ENCODE results near the gene NFKBIE. TPM values are rescaled to one million over a fixed set of nuclear protein-coding genes. Genes with fewer than 3 reads are reported as not detected.

NFKBIE gene
- total and polyA plus RNA-seq, 2 donors (not counting 1 experiment from before 2014, with no cell fraction given) = 46.5 to 90.0 TPM

DNA sequence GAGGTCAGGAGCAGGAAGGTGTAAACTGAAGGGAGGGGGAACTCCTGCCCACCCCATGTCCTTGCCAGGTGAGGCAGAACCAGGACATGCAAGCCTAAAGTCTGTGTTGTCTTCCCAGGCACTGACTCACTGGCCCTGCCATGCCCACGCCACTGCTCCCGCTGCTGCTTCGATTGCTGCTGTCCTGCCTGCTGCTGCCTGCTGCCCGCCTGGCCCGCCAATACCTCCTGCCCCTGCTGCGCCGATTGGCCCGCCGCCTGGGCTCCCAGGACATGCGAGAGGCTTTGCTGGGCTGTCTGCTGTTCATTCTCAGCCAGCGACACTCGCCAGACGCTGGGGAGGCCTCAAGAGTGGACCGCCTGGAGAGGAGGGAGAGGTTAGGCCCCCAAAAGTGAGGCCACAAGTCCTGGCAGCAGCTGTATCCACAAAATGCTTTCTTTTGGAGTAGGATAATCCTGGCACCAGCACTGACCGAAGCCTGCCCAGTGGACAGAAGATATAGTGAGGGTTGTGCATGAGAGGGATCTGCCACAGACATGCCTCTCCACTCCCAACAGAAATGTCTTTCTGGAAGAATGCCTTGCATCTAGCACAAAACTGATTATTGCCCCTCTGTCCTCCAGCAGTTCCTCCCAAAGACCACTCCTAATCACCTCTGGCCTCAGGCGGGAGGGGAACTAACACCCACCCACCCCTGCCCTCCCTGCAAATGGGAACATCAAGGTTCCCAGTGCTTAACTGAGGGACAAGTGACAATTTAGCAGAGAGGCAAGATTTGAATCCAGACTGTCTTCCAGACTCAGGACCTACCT is 47.8 kb downstream of the NFKBIE start:
- WGBS (ENCODE audit: insufficient coverage) = 98% methylated on average over 15 of the region's 16 CpGs
- peaks cover 25% of the 10 kb centered on the region for H3K4me1 Mint-ChIP-seq
- Histone ChIP-seq H3K79me2 (ENCODE audit: control insufficient read depth, insufficient read depth, low read length) (no peaks in the 10 kb centered on the region), H3K9ac (ENCODE audit: low read length) (no peak overlapping the region), H3K4me2 (replicated peaks; ENCODE audit: low read depth, low read length, poor library complexity, severe bottlenecking) (no peak overlapping the region), H3K27me3 (replicated peaks in 1 of 4; ENCODE audit: control extremely low read depth in 1 of 4, control insufficient read depth in 3 of 4, insufficient read depth in 4 of 4, low read length in 3 of 4) (no peaks in the 10 kb centered on the region), H3K4me3 (ENCODE audit: control extremely low read depth in 1 of 5, extremely low read depth in 1 of 5, insufficient read depth in 1 of 5, low read depth in 2 of 5, low read length in 4 of 5) (no peak overlapping the region), H3K36me3 (replicated peaks in 1 of 2; ENCODE audit: control extremely low read depth in 1 of 2, control insufficient read depth in 1 of 2, extremely low read depth in 1 of 2, insufficient read depth in 2 of 2, low read length in 1 of 2) (no peaks in the 10 kb centered on the region), H2AFZ (ENCODE audit: insufficient read depth, low read depth, low read length, poor library complexity, severe bottlenecking) (no peak overlapping the region), H3K27ac (ENCODE audit: low read length in 2 of 2) (no peak overlapping the region), H3K9me3 (ENCODE audit: control extremely low read depth in 1 of 3, control insufficient read depth in 2 of 3, insufficient read depth in 1 of 3, low read length in 2 of 3) (no peaks in the 10 kb centered on the region), H3K4me1 (ENCODE audit: control insufficient read depth in 2 of 2, insufficient read depth in 2 of 2, low read length in 2 of 2) (peaks cover 14 to 29% of the 10 kb centered on the region in 2 donors), H4K20me1 (ENCODE audit: control insufficient read depth, insufficient read depth, low read length, poor library complexity, severe bottlenecking) (no peaks in the 10 kb centered on the region)
- CTCF ChIA-PET = no interaction called here
- DNase-seq (no peak), ATAC-seq (ENCODE audit: low read depth) (no peak)
- POLR2A ChIA-PET = no interaction called here
- intact Hi-C loops (cut with micrococcal nuclease) = no loop called here
- no peaks in the 10 kb centered on the region for H3K27me3 Mint-ChIP-seq
- no peak overlapping the region for H3K4me3 Mint-ChIP-seq
- TF ChIP-seq, protein P1, sequence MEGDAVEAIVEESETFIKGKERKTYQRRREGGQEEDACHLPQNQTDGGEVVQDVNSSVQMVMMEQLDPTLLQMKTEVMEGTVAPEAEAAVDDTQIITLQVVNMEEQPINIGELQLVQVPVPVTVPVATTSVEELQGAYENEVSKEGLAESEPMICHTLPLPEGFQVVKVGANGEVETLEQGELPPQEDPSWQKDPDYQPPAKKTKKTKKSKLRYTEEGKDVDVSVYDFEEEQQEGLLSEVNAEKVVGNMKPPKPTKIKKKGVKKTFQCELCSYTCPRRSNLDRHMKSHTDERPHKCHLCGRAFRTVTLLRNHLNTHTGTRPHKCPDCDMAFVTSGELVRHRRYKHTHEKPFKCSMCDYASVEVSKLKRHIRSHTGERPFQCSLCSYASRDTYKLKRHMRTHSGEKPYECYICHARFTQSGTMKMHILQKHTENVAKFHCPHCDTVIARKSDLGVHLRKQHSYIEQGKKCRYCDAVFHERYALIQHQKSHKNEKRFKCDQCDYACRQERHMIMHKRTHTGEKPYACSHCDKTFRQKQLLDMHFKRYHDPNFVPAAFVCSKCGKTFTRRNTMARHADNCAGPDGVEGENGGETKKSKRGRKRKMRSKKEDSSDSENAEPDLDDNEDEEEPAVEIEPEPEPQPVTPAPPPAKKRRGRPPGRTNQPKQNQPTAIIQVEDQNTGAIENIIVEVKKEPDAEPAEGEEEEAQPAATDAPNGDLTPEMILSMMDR (IDR thresholded peaks at IDR 0.05) = no peak
- TF ChIP-seq EZH2 (IDR thresholded peaks at IDR 0.05; ENCODE audit: borderline replicate concordance, insufficient read depth, low read depth, low read length, poor library complexity, severe bottlenecking) = no peak
- H3K9me3 Mint-ChIP-seq (ENCODE audit: insufficient read depth) = no peaks in the 10 kb centered on the region
- no peak overlapping the region for H3K27ac Mint-ChIP-seq

DNA sequence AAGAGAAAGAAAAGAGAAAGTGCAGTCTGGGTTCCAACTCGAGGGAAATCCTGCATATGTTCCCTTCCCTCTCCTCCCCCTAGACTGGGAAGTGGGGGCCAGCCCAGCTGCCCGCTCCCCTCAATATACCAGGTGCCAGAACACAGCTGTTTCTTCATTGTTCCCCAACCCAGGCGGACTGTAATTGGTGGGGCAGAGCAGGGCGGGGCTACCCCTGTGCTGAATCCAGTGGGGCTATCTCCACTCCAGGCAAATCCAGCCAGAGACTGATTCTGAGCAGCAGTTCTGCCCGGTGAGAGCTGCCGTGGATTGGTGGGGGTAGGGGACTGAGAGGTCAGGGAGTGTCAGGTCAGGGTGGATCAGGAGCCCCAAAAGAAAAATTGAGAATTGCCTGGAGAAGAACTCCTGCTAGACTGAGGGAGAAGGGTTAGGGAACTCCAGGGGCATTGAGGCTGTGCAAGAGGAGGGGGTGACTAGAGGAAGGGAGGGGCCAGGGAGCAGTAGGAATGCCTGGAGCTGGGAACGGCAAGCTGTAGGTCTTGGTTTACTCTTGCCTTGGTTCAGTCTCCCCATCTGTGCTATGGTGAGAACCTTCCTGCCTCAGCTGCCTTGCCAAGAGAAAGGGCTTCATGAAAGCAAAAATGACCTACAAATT is 48.5 kb downstream of the NFKBIE start, which contains the start of gene MYMX:
Gene MYMX, plus strand, starts transcription at position 250 of the 655 bp plus-strand sequence. CDS start 546 bp downstream, outside the sequence.
- intact Hi-C loops (cut with micrococcal nuclease) = no loop called here
- H3K4me1 ChIP-seq (ENCODE audit: control insufficient read depth in 2 of 2, insufficient read depth in 2 of 2, low read length in 2 of 2) = peaks cover 14 to 26% of the 10 kb centered on the region in 2 donors
- peaks cover 0 to 3% (median 0%) of the 10 kb centered on the region in 4 experiments for H3K27me3 ChIP-seq (replicated peaks in 1 of 4; ENCODE audit: control extremely low read depth in 1 of 4, control insufficient read depth in 3 of 4, insufficient read depth in 4 of 4, low read length in 3 of 4)
- no peaks in the 10 kb centered on the region for H3K9me3 ChIP-seq (ENCODE audit: control extremely low read depth in 1 of 3, control insufficient read depth in 2 of 3, insufficient read depth in 1 of 3, low read length in 2 of 3)
- H3K9me3 Mint-ChIP-seq (ENCODE audit: insufficient read depth) = no peaks in the 10 kb centered on the region
- DNase-seq (no peak), ATAC-seq (ENCODE audit: low read depth) (no peak)
- H2AFZ ChIP-seq (ENCODE audit: insufficient read depth, low read depth, low read length, poor library complexity, severe bottlenecking) = no peak within 1 kb of the TSS
- H3K79me2 ChIP-seq (ENCODE audit: control insufficient read depth, insufficient read depth, low read length) = no peaks in the 10 kb centered on the region
- ChIA-PET POLR2A (no interaction called here), CTCF (interaction anchor here (0.5 to 0.7 kb wide), 2 partner anchors 35 to 1092 kb away, joined by 4 to 6 read pairs; no protein-coding TSS in a partner anchor)
- no peak within 1 kb of the TSS for H3K9ac ChIP-seq (ENCODE audit: low read length)
- H3K36me3 ChIP-seq (replicated peaks in 1 of 2; ENCODE audit: control extremely low read depth in 1 of 2, control insufficient read depth in 1 of 2, extremely low read depth in 1 of 2, insufficient read depth in 2 of 2, low read length in 1 of 2) = no peaks in the 10 kb centered on the region
- no peaks in the 10 kb centered on the region for H3K27me3 Mint-ChIP-seq
- no peak for TF ChIP-seq EZH2 (IDR thresholded peaks at IDR 0.05; ENCODE audit: borderline replicate concordance, insufficient read depth, low read depth, low read length, poor library complexity, severe bottlenecking)
- TF ChIP-seq, protein P1 (IDR thresholded peaks at IDR 0.05) = no peak
- no peak within 1 kb of the TSS for H3K4me3 Mint-ChIP-seq
- no peak within 1 kb of the TSS for H3K27ac ChIP-seq (ENCODE audit: low read length in 2 of 2)
- no peak within 1 kb of the TSS for H3K4me3 ChIP-seq (ENCODE audit: control extremely low read depth in 1 of 5, extremely low read depth in 1 of 5, insufficient read depth in 1 of 5, low read depth in 2 of 5, low read length in 4 of 5)
- H3K4me2 ChIP-seq (replicated peaks; ENCODE audit: low read depth, low read length, poor library complexity, severe bottlenecking) = no peak within 1 kb of the TSS
- H4K20me1 ChIP-seq (ENCODE audit: control insufficient read depth, insufficient read depth, low read length, poor library complexity, severe bottlenecking) = no peaks in the 10 kb centered on the region
- H3K27ac Mint-ChIP-seq = no peak within 1 kb of the TSS
- WGBS (ENCODE audit: insufficient coverage) = 72% methylated on average over 3 of the region's 7 CpGs
- peaks cover 23% of the 10 kb centered on the region for H3K4me1 Mint-ChIP-seq
